WTC11 (cell line): ENCODE data around the gene PHLPP1.

Experiments used
- ESRRA ChIP-seq: sonication (generic); formaldehyde crosslinking; IDR thresholded peaks from 2 replicates; pipeline ENCODE4 v1.8.1; 2022; ENCODE audit warnings: mild to moderate bottlenecking, missing genetic modification reagents, borderline replicate concordance
- FOXJ3 ChIP-seq: sonication (generic); formaldehyde crosslinking; IDR thresholded peaks from 2 replicates; pipeline ENCODE4 v1.9.0; 2021; ENCODE audit warnings: missing genetic modification reagents, mild to moderate bottlenecking, borderline replicate concordance
- NFYB ChIP-seq: sonication (generic); formaldehyde crosslinking; conservative IDR thresholded peaks from 2 replicates; pipeline ENCODE4 v1.8.0; 2022; ENCODE audit warnings: low read depth, missing genetic modification reagents
- NR2C2 ChIP-seq: sonication (generic); formaldehyde crosslinking; IDR thresholded peaks from 2 replicates; pipeline ENCODE4 v1.8.0; 2022; ENCODE audit warnings: mild to moderate bottlenecking, missing genetic modification reagents
- NR3C1 ChIP-seq: sonication (generic); formaldehyde crosslinking; conservative IDR thresholded peaks from 2 replicates; pipeline ENCODE4 v1.8.1; 2023; ENCODE audit warnings: low read depth, mild to moderate bottlenecking, missing genetic modification reagents
- ZBTB43 ChIP-seq: sonication (generic); formaldehyde crosslinking; IDR thresholded peaks from 2 replicates; pipeline ENCODE4 v1.8.1; 2023; ENCODE audit warnings: mild to moderate bottlenecking, missing genetic modification reagents
- ZNF219 ChIP-seq: sonication (generic); formaldehyde crosslinking; IDR thresholded peaks from 2 replicates; pipeline ENCODE4 v1.8.0; 2023; ENCODE audit warnings: missing genetic modification reagents, mild to moderate bottlenecking, borderline replicate concordance
- TF ChIP-seq, protein P1 (sequence below): fragments of 200-600 bp; IDR thresholded peaks from 2 replicates; pipeline ENCODE4 v1.8.0; 2022; ENCODE audit warnings: antibody characterized with exemption
- TF ChIP-seq, protein P2 (sequence below): sonication (generic); formaldehyde crosslinking; IDR thresholded peaks from 2 replicates; pipeline ENCODE4 v1.8.0; 2022; ENCODE audit warnings: mild to moderate bottlenecking, missing genetic modification reagents

- TF ChIP-seq FOXJ3, result no peak
- TF ChIP-seq, protein P1, sequence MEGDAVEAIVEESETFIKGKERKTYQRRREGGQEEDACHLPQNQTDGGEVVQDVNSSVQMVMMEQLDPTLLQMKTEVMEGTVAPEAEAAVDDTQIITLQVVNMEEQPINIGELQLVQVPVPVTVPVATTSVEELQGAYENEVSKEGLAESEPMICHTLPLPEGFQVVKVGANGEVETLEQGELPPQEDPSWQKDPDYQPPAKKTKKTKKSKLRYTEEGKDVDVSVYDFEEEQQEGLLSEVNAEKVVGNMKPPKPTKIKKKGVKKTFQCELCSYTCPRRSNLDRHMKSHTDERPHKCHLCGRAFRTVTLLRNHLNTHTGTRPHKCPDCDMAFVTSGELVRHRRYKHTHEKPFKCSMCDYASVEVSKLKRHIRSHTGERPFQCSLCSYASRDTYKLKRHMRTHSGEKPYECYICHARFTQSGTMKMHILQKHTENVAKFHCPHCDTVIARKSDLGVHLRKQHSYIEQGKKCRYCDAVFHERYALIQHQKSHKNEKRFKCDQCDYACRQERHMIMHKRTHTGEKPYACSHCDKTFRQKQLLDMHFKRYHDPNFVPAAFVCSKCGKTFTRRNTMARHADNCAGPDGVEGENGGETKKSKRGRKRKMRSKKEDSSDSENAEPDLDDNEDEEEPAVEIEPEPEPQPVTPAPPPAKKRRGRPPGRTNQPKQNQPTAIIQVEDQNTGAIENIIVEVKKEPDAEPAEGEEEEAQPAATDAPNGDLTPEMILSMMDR, result no peak
- TF ChIP-seq ZNF219, result no peak
- TF ChIP-seq NFYB (CRISPR knock-in tag), result no peak
- TF ChIP-seq NR2C2 (CRISPR knock-in tag), result no peak
- TF ChIP-seq ESRRA (CRISPR knock-in tag), result no peak
- no peak for TF ChIP-seq NR3C1 (CRISPR knock-in tag)
- TF ChIP-seq, protein P2, sequence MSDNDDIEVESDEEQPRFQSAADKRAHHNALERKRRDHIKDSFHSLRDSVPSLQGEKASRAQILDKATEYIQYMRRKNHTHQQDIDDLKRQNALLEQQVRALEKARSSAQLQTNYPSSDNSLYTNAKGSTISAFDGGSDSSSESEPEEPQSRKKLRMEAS (CRISPR knock-in tag), result no peak
- no peak for TF ChIP-seq ZBTB43 (CRISPR knock-in tag)
Measured at GRCh38 chr18:62814132-62814759, 98.9 kb downstream of the PHLPP1 start.
